ENCODE data around the gene ENOX1. TPM values are rescaled to one million over a fixed set of nuclear protein-coding genes. Genes with fewer than 3 reads are reported as not detected.

Gene ENOX1
- polyA plus RNA-seq, 4 donors = 8.4 to 29.7 (median 12.3) TPM

DNA sequence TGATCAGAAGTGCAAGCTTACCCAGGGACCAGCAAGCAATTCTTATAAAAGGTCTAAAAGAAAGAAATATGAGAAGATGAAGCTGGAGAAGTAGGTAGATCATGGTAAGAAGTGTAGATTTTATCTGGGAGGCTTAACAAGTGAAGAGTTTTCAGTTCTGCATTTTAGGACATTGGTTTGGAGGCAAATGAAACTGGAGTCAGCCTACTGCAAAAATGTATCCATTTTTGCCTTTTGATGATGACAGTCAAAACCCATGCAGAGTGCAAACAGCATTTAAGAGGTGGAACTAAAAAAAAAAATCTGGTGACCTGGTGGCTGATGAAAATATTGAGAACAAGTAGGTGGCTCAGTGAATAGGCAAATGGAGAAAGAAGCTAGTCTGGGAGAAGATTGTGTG, 546.5 kb downstream of the ENOX1 start:
- DNase-seq (ENCODE audit: low read depth in 4 of 4, low spot score in 3 of 4) = no peak

DNA sequence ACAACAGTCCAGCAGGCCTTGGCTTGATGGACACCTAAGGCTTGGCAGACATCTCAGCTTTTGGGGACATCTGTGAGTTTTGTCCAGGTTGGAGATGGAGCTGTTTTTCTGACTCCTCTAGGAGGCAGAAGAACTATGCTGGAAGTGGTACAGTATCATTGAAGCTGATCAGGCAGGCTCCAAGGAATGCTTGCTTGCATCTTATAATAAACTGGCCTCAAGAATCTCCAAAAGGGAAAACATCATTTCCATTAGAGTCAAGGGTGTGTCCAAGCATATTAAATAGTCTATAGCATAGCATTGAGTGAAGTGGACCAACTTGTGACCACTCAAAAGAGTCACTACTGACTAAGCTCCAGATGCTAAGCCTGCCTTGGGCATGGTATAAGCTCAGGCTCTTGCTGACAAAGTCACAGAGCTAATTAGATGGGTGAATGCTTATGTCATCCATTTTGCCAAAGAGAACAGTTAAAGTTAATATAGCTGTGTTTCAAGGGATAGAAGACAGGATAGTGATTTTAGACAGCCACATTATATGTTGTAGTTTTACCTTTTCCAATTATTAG, 547.4 kb downstream of the ENOX1 start:
- no peak for DNase-seq (ENCODE audit: low read depth in 4 of 4, low spot score in 3 of 4)

DNA sequence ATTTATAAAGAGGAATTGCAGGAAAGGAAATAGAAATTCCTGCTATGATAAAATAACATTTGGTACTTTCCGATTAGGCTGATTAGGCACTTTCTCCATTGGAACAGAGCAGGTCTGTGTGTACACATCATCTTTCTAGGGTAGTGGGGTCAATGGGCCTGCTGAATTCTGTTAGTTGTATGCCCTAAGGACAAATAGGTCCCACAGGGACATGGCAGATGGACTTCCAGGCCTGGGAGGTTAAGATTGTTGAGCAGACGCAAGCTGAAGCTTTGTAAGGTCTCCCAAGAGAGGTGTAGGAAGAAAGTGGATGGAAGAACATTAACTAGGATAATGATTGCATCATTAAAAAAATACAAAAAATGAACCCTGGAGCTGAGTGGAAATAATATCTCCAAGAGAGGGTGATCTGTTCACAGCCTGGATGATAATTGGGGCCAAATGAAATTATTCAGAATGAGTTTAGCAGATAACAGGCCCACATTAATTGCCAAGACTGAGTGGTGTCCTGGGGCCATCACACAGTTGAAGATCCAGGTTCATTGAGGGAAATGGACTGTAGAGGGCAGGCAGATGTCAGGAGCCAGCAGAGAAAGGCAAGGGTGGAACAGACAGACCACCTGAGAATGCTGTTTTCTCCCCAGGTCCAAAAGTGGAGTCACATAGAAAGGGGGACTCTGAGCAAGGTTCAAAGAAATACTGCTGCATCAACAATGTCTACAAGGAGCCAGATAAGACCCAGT, 548.3 kb downstream of the ENOX1 start:
- no peak for DNase-seq (ENCODE audit: low read depth in 4 of 4, low spot score in 3 of 4)

DNA sequence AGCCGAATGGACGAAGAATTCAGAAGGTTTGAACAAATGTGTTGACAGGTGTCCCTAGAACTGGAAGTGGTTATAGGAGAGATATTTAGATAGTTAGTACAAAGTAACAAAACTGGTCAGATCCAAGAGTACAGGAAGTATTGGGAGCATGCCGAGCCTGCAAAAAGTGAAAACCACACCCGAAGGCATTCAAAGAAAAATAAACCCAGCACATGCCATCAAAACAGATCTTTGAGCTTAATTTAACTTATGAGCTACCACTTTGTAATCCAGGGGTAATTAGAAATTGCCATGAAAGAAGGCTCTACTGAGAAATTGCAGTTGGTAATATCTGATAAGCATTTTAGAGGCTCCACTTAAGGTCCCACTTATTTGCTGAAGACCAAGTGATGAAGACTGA, 549.2 kb downstream of the ENOX1 start:
- no peak for DNase-seq (ENCODE audit: low read depth in 4 of 4, low spot score in 3 of 4)

DNA sequence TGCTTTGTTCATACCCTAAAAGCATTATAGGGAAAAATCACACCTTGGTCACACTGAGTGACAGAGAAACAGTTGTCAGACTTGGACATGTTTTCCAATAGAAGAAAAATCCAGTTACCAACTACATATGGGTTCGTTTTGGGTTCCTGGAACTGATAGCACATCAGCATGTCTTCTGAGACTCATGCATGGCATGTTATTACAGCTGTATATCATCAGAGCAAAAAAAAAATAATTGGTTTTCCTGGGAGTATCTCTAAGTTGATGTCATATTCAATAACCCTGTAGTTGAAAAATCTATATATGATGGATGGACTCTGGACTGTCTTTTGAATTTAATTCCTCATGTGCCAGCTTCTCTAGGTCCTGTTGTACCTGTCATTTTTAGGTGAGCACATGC, 551.7 kb downstream of the ENOX1 start:
- no peak for DNase-seq (ENCODE audit: low read depth in 4 of 4, low spot score in 3 of 4)

DNA sequence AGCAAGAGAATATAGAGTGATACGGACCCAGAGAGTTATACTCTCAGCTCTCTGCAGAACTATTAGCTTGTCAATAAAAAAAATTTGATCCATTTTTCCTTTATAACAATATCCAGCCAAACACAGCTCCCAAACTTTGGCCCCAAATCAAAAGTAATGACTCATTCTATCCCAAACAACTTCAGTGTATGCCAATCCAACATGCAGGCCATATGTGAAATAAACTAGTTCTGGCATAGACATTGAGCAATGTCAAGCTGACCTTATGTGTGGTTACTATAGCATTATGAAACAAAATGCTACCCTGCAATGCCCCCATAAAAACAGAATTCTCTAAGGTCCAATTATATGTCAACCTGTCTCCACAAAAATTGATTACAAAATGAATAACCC, 553.9 kb downstream of the ENOX1 start:
- no peak for DNase-seq (ENCODE audit: low read depth in 4 of 4, low spot score in 3 of 4)

DNA sequence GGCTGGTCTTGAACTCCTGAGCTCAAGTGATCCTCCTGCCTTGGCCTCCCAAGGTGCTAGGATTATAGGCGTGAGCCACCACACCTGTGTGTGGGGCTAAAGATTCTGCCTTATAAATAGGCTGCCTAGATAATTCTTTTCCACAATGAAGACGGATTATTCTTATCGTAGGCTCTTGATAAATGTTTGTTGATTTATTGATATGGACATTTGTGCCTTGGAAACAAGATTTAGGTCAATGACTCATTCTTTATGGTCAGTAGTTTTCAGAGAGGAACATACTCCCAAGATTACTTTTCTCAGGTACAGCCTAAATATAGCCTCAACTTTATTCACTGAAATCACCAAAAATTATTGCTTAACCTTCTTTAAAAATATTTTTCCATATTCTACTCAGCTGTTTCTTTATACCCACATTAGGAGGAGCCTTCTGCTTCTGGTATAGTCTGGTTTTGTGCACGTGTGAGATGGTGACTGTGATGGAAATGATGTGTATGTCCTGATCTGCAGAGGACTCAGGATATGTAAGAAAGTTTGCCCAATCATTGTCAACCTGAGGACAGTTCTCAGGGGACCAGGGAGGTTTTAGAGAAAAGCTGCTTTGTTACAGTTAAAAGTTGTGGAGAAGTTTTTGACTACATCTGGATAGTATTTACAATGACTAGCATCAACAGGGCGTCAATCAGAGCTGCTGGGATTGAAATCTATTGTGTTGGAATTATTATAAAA, 554.5 kb downstream of the ENOX1 start:
- DNase-seq (ENCODE audit: low read depth in 4 of 4, low spot score in 3 of 4) = no peak

DNA sequence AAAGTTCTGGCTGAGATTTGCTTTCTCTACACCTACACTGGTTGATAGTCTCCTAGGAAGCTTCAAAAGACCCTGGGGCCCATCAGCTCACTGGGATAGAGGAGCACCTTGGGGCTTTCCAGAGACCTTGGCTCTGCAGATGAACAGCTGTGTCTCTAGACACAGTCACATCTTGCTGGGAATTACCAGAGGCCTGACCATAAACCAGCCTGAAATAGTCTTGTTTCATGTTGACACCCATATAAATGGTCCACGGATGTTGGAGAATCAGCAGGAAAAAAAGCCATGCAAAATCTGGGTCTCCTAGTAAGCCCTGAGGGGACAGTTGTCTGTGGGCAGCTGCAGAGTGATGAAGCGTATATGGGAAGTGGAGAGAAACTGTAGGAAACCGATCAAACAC, 555.8 kb downstream of the ENOX1 start:
- no peak for DNase-seq (ENCODE audit: low read depth in 4 of 4, low spot score in 3 of 4)

DNA sequence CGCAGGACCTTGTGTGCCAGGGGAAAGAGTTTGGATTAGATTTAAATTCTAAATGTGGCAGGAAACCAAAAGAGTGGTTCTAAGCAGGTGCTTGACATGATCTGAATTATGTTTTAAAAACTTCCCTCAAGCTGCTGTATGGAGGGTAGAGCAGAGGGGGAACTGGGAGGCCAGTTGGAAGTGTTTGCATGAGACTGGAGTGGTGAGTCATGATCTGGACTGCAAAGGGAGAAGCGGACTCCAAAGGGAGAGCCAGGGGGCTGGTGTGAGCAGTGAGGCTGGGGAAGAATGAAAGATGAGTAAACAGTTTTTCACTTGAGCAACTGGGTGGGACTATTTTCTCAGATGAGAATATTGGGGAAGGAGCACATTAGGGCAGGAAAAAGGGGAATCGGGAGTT, 557.3 kb downstream of the ENOX1 start:
- DNase-seq (ENCODE audit: low read depth in 4 of 4, low spot score in 3 of 4) = no peak

DNA sequence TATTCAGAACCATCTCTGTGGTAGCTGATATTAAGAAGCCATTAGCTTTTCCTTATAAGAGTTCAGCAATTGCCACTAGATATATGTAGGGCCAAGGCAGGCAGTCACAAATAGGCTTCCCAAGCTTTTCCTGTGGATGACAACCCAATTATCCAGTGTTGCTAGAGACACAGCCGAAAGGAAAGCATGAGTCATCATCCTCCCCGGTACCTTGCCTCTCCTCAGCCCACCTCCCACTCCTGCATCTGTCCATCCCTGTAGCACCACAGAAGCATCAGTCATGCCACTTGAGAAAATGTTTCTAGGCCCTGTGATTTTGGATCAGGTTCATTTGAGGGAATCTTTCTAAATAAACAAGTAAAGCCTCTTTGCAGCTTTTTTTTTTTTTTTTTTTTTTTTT, 559.1 kb downstream of the ENOX1 start:
- DNase-seq (ENCODE audit: low read depth in 4 of 4, low spot score in 3 of 4) = no peak

DNA sequence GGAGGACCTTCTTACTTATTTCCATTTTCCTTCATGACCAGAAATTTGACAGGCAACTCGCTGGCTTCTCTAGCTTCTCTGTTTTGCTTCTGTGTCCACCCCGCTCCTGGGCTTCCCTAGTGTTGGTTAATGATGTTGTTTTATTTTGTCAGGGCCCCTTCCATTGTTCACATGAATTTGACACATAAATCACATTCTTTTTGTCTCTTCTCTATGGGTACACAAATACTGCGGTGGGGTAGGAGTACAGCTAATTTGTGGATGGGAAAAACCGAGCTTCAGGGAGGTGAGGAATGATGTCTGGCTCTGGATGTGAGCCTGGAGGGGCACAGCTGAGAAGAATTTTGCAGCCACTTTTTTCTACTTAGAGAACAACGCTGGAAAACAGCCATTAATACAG, 563.6 kb downstream of the ENOX1 start:
- DNase-seq (ENCODE audit: low read depth in 4 of 4, low spot score in 3 of 4) = no peak

DNA sequence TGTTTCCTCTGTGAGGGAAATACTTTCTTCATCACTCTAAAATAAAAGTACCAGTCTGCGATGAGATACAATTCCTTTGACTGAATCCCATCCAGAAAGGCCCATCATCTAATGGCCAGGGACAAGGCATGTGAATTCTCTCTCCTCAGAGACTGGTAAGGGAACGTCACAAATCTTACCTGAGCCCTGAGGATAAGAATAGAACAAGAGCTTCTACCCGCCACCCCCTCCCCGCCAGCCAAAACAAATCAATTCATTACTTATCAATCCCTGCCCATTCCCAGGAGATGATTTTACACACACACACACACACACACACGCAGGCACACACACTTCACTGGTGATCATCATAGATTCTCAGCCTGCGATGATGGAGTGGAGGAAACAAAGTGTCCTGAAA, 564.7 kb downstream of the ENOX1 start:
- DNase-seq (ENCODE audit: low read depth in 4 of 4, low spot score in 3 of 4) = no peak

DNA sequence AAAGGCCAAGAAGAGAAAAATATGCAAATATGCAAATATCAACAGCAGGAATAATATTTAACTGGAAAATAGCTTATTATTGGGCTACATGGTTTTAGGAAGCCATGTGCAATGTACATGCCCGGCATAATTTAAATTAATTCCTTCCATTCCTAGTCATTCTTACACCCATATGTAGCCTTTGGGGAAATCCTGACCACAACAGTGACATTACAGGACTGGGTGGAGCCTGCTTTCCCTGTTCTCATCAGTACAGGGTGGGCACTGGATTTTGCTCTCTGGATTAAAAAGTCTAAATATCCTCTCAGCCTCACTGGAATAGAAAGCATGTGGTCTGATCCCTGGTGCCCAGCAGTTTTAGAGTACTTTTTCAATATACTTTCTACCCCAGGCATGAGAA, 565.2 kb downstream of the ENOX1 start:
- DNase-seq (ENCODE audit: low read depth in 4 of 4, low spot score in 3 of 4) = no peak

DNA sequence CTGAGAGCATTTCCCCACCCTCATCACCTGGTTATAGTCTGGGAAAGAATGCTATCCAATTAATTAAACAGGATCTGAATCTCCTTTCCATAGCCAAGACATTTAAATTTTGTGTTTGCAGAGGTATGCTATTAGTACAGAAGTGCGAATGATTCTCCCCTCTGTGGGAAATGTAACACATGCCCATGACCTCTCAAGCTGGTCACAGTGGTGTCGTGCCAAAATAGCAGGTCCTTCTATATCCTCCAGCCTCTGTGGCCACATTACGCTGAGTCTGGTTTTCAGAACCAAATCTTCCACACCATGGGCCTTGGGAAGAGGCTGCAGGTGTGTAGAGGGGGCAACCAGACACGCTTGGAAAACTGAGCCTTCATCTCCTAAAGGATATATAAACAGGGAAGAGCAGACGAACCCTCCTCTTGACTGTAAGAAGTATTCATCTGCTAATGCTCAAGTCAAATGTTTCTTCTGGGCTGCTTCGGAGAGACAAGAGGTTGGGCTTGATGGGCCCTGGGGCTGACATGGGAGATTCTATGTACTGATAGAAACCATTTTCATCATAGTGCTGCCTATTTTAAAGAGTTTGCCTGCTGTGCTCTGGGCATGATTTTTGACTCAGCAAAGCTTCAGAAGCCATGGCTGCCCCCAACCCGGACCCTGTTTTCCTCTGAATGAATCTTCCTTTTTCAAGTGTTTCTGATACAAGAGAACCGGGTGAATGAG, 565.7 kb downstream of the ENOX1 start:
- no peak for DNase-seq (ENCODE audit: low read depth in 4 of 4, low spot score in 3 of 4)

DNA sequence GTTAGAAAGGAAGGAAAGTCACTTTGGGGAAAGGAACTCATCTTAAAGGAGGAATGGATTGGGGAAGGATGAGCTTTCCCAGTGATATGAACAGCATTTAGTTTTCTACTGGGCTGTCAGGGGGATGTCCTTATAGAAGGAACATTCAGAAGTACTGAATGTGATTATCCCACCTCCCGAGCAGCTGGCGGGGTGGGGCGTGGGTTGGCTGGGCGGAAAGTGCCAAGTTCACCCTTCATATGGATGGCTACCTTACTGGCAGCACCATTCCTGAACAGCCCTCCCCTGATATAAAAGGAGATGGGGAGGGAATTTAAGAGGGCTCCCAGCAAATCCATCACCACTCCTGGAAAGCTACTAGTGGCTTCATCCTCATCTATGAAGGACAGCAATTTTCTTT, 572.6 kb downstream of the ENOX1 start:
- DNase-seq (ENCODE audit: low read depth in 4 of 4, low spot score in 3 of 4) = no peak

DNA sequence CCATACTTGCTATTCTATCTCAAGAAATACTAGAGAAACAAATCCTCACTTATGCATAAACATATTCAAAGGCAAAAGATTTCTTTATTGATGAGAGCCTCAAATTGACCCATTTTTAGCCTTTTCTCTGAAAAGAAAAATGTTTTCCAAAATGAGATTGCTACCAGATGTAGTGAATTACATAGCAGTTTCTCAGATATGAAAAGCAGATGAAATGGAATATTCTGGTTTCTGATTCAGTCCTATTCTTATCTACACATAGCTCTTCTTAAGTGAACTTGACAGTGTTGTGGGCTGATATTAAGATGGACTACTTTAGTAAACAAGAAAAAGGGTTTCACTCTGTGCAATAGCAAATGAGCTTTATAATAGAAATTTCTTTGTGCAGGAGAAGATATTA, 579.9 kb downstream of the ENOX1 start:
- no peak for DNase-seq (ENCODE audit: low read depth in 4 of 4, low spot score in 3 of 4)

DNA sequence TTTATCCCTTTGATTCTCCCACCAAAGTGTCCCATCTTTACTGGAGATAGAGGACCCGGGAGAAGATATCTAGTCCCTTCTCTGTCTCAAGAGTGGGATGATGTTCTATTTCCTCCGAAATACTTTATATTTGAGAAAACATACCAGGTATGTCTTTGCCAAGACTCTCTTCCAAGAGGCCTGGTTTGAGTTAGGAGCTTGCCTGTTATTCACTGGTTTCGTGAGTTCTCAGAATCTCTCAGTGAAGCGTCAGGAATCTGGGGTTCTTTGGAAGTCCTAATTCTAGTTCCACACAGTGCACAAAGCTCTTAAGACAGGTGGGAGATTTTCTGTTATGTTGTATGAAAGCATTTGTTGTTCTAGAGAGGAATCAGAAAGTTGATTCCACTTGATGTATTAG, 581.4 kb downstream of the ENOX1 start:
- DNase-seq (ENCODE audit: low read depth in 4 of 4, low spot score in 3 of 4) = no peak

DNA sequence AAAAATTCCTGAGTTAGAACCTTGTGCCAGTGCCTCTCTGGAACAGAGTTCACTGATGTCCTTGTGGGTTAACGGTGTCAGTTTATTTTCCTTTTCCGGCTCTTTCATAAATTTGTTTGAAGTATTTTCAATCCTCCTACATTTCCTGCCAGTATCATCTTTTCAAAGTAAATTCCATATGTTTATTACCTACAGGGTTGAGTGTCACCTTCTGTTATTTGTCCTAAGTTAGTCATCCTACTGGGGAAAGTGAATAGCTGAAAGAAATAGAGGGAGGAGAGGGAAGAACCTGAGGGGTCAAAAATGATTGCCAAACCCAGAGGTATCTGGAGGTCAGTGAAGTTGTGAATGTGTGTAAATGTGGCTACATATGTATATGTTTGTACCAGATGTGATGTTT, 582.2 kb downstream of the ENOX1 start:
- no peak for DNase-seq (ENCODE audit: low read depth in 4 of 4, low spot score in 3 of 4)

DNA sequence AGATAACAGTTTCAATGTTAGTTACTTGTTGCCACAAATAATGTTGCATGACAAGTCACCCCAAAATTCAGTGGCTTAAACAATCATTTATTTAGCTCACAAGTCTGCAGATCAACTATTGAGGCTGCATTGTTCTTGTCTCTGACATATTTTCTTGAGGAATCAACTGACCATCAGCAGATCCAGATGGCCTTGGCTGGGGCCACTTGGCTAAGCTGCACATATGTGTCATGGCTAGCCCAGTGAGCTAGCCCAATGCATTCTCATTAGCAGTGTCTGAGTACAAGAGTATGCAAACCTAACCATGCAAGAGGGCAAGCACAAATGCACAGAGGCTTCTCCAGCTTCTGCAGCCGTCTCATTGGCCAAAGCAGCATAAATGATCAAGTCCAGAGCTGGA, 583.0 kb downstream of the ENOX1 start:
- DNase-seq (ENCODE audit: low read depth in 4 of 4, low spot score in 3 of 4) = no peak

DNA sequence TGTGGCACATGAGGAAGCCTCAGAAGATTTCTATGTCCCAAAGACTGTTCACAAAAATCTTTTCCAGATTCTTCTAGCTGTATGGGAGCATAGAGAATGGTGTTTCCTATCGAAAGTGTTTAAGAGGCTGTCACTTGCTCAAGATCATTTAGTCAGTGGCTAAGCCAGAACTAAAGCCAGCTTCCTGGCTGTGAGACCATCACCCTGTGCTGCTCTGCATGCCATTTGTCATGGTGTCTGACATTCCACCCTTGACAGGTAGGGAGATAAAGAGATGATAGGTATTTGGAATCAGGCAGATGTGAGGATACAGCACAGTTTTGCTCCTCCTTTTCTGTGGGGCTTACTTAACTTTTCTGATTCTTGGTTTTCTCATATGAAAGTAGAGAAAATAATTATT, 586.0 kb downstream of the ENOX1 start:
- no peak for DNase-seq (ENCODE audit: low read depth in 4 of 4, low spot score in 3 of 4)

DNA sequence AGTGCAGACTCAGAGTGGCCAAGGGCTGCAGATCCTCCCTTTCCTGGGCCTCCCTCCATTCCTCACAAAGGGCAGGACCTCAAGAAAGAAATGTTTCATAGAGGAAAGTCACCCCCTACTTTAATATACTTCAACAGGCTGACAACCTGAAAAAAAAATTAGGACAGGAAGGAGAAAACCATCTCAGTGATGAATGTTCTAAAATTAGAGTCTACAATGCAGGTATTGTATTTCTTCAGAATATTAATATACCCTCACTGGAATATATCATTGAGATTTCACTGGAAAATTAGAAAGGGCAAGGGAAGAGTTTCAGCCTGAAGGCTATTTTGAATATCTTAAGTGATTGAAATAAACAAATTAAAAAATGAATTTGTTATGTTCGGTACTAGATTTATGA, 586.5 kb downstream of the ENOX1 start:
- DNase-seq (ENCODE audit: low read depth in 4 of 4, low spot score in 3 of 4) = no peak

All from left renal pelvis (tissue), 4 donors.